ENCODE data around the gene SLC12A8.

GRCh38 chr3:125177746-125178145, 34.8 kb downstream of the SLC12A8 start:
- no peak for TF ChIP-seq EZH2 (IDR thresholded peaks at IDR 0.05)
- TF ChIP-seq CTCF (IDR thresholded peaks at IDR 0.05): no peak
